H9 (cell line): ENCODE measurements around the gene ATP13A4. TPM values are rescaled to one million over a fixed set of nuclear protein-coding genes. Genes with fewer than 3 reads are reported as not detected.

ENCODE experiments used
- DNase-seq: peaks from one replicate; pipeline ENCODE4 v3.0.0-alpha.2; 2017
- H2AFZ ChIP-seq: one replicate; pipeline ENCODE4 v1.6.1; 2013; ENCODE audit warnings: mild to moderate bottlenecking, low read length, control low read depth, moderate library complexity
- H2AK5ac ChIP-seq: 2 replicates; pipeline ENCODE4 v1.6.1; 2013; ENCODE audit warnings: low read length, control low read depth, mixed read lengths; ENCODE audit not compliant: insufficient read length
- H2BK120ac ChIP-seq: one replicate; pipeline ENCODE4 v1.6.1; 2013; ENCODE audit warnings: low read depth, mild to moderate bottlenecking, low read length, control low read depth, inconsistent platforms; ENCODE audit not compliant: poor library complexity, severe bottlenecking
- H2BK12ac ChIP-seq: 2 replicates; pipeline ENCODE4 v1.6.1; 2013; ENCODE audit warnings: low read length, control low read depth, mixed read lengths, low read depth; ENCODE audit not compliant: insufficient read length
- H2BK15ac ChIP-seq: 2 replicates; pipeline ENCODE4 v1.6.1; 2013; ENCODE audit warnings: low read depth, low read length, control low read depth
- H2BK20ac ChIP-seq: one replicate; pipeline ENCODE4 v1.6.1; 2013; ENCODE audit warnings: low read depth, mild to moderate bottlenecking, low read length, control low read depth, inconsistent platforms; ENCODE audit not compliant: poor library complexity, severe bottlenecking
- H2BK5ac ChIP-seq: 2 replicates; pipeline ENCODE4 v1.6.1; 2013; ENCODE audit warnings: low read length, control low read depth, mixed read lengths; ENCODE audit not compliant: insufficient read length
- H3K14ac ChIP-seq: 2 replicates; pipeline ENCODE4 v1.6.1; 2013; ENCODE audit warnings: low read length, control low read depth; ENCODE audit not compliant: insufficient read depth
- H3K18ac ChIP-seq: 2 replicates; pipeline ENCODE4 v1.6.1; 2013; ENCODE audit warnings: low read depth, mild to moderate bottlenecking, mixed read lengths, low read length, control low read depth; ENCODE audit not compliant: insufficient read length
- H3K23ac ChIP-seq: 2 replicates; pipeline ENCODE4 v1.6.1; 2013; ENCODE audit warnings: low read length, control low read depth, mixed read lengths, low read depth; ENCODE audit not compliant: insufficient read length
- H3K23me2 ChIP-seq: 2 replicates; pipeline ENCODE4 v1.6.1; 2013; ENCODE audit warnings: low read depth, mild to moderate bottlenecking, mixed read lengths, low read length, control low read depth; ENCODE audit not compliant: insufficient read length, poor library complexity, severe bottlenecking
- H3K27ac ChIP-seq: 2 replicates; pipeline ENCODE4 v1.5.1; 2013; ENCODE audit warnings: low read length, control low read depth, mixed read lengths, low read depth; ENCODE audit not compliant: insufficient read length
- H3K27me3 ChIP-seq: 2 replicates; pipeline ENCODE4 v1.6.1; 2013; ENCODE audit warnings: low read length, control low read depth, inconsistent platforms; ENCODE audit not compliant: insufficient read depth
- H3K4ac ChIP-seq: 2 replicates; pipeline ENCODE4 v1.6.1; 2013; ENCODE audit warnings: low read depth, mild to moderate bottlenecking, control low read depth, inconsistent platforms, low read length, moderate library complexity
- H3K4me1 ChIP-seq: 2 replicates; pipeline ENCODE4 v1.6.1; 2013; ENCODE audit warnings: low read length, control low read depth, inconsistent platforms; ENCODE audit not compliant: insufficient read depth
- H3K4me2 ChIP-seq: 2 replicates; pipeline ENCODE4 v1.6.1; 2013; ENCODE audit warnings: low read length, control low read depth, mixed read lengths; ENCODE audit not compliant: insufficient read length, insufficient read depth
- H3K56ac ChIP-seq: 2 replicates; pipeline ENCODE4 v1.6.1; 2013; ENCODE audit warnings: low read depth, mild to moderate bottlenecking, mixed read lengths, low read length, control low read depth; ENCODE audit not compliant: insufficient read length
- H3K79me1 ChIP-seq: 2 replicates; pipeline ENCODE4 v1.6.1; 2013; ENCODE audit warnings: low read depth, mild to moderate bottlenecking, moderate library complexity, low read length, control low read depth, inconsistent platforms; ENCODE audit not compliant: insufficient read depth, poor library complexity, severe bottlenecking
- H3K79me2 ChIP-seq: 2 replicates; pipeline ENCODE4 v1.6.1; 2013; ENCODE audit warnings: low read length, control low read depth, inconsistent platforms; ENCODE audit not compliant: insufficient read depth
- H3K9ac ChIP-seq: 2 replicates; pipeline ENCODE4 v1.6.1; 2013; ENCODE audit warnings: low read length, control low read depth, mixed read lengths; ENCODE audit not compliant: insufficient read length; ENCODE audit errors: extremely low read depth
- H3K9me3 ChIP-seq: one replicate; pipeline ENCODE4 v1.6.1; 2013; ENCODE audit warnings: low read depth, low read length, inconsistent platforms; ENCODE audit not compliant: control insufficient read depth
- H3T11ph ChIP-seq: one replicate; pipeline ENCODE4 v1.6.1; 2013; ENCODE audit warnings: mild to moderate bottlenecking, low read length, control low read depth, inconsistent platforms
- H4K20me1 ChIP-seq: one replicate; pipeline ENCODE4 v1.6.1; 2013; ENCODE audit not compliant: control insufficient read depth, insufficient read length, insufficient read depth
- H4K5ac ChIP-seq: 2 replicates; pipeline ENCODE4 v1.6.1; 2013; ENCODE audit warnings: low read depth, mild to moderate bottlenecking, mixed read lengths, low read length, control low read depth; ENCODE audit not compliant: insufficient read length
- H4K8ac ChIP-seq: replicated peaks from 2 replicates; pipeline ENCODE4 v1.6.1; 2013; ENCODE audit warnings: low read length, control low read depth, mixed read lengths, low read depth; ENCODE audit not compliant: insufficient read length
- H4K91ac ChIP-seq: 2 replicates; pipeline ENCODE4 v1.6.1; 2013; ENCODE audit warnings: low read depth, mild to moderate bottlenecking, moderate library complexity, mixed read lengths, low read length, control low read depth; ENCODE audit not compliant: insufficient read length
- H3K27ac Mint-ChIP-seq, 3 experiments: 2 replicates in 2 of 3; 3 replicates in 1 of 3; pipeline ENCODE4 v1.8.0; 2020 to 2021; ENCODE audit warnings: mixed read lengths in 3 of 3, mild to moderate bottlenecking in 1 of 3, moderate library complexity in 1 of 3
- H3K27me3 Mint-ChIP-seq: 2 replicates; pipeline ENCODE4 v1.8.0; 2021; ENCODE audit warnings: low read depth, mild to moderate bottlenecking, moderate library complexity, mixed read lengths
- H3K36me3 Mint-ChIP-seq, 3 experiments: 2 replicates in 2 of 3; 3 replicates in 1 of 3; pipeline ENCODE4 v1.8.0; 2020 to 2021; ENCODE audit warnings: low read depth in 3 of 3, mixed read lengths in 3 of 3; ENCODE audit not compliant: insufficient read depth in 1 of 3
- H3K4me1 Mint-ChIP-seq, 2 experiments: 2 replicates each; pipeline ENCODE4 v1.8.0; 2020; ENCODE audit warnings: mixed read lengths in 2 of 2
- H3K4me3 Mint-ChIP-seq, 2 experiments: 2 replicates in 1 of 2; 3 replicates in 1 of 2; pipeline ENCODE4 v1.8.0; 2020 to 2021; ENCODE audit warnings: mild to moderate bottlenecking in 2 of 2, mixed read lengths in 2 of 2, moderate library complexity in 1 of 2
- H3K9me3 Mint-ChIP-seq, 2 experiments: 2 replicates in 1 of 2; 3 replicates in 1 of 2; pipeline ENCODE4 v1.8.0; 2020; ENCODE audit warnings: mild to moderate bottlenecking in 2 of 2, mixed read lengths in 2 of 2, moderate library complexity in 1 of 2
- WGBS: extraction: QIAGEN DNeasy Blood & Tissue Kit; methylation state at CpG from one replicate; pipeline ENCODE4 v1.1.7; 2013; ENCODE audit warnings: missing lambda C conversion rate, low lambda C conversion rate, mixed read lengths; ENCODE audit not compliant: insufficient read length; ENCODE audit errors: extremely low coverage; 5-methylcytosine and 5-hydroxymethylcytosine counted together
- total RNA-seq: library from RNA; stranded (reverse); gene quantifications from 2 replicates; pipeline ENCODE4 v1.2.1, GENCODE V29; 2021
- TF ChIP-seq, protein P1 (sequence below): fragments of 200-600 bp; sonication (generic); conservative IDR thresholded peaks from 3 replicates; pipeline ENCODE4 v1.8.0; 2021; ENCODE audit warnings: antibody characterized with exemption, mild to moderate bottlenecking

ATP13A4 gene
- total RNA-seq, 1 experiment from 2014 or later, result 0.13 TPM

DNA sequence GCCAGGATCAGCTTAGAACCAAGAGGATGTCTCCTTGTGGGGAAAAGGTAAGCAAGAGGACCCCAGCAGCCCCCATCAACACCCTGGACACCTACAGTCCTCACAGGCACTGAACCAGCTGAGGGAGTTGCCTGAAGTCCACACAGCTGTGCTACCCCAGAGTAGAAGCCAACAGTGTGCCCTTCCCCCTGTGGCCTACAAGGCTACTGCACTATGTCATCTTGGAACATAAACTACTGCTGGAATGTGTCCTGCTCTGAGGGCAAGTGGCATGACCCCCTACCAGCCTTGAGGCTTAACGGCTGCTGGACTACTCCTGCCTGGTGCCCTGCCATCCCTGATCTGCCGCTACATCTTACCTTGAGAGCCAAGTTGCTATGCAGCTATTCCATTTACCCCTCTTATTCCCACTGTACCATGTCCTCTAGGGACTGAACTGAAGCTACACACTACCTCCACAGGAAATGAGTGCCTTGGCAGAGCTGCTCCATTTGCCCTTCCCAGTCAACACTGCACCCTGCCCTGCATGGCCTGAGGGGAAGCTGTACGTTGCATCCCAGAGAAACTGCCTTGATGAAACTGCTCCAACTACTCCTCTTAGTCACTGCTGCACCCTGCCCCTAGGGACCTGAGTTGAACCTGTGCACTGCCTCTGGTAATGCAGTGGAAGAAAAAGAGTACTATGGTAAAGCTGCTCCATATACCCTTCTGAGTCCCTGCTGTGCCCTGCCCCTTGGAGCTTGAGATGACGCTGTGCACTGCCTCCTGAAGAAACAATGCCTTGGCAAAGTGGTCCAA, 135.9 kb downstream of the ATP13A4 start:
- Histone ChIP-seq H4K91ac (no peak overlapping the region), H3K4ac (no peak overlapping the region), H2BK12ac (no peak overlapping the region), H2AK5ac (no peak overlapping the region), H3K18ac (no peak overlapping the region), H2AFZ (no peak overlapping the region), H2BK20ac (no peak overlapping the region), H3K27me3 (no peaks in the 10 kb centered on the region), H3K79me1 (no peaks in the 10 kb centered on the region), H2BK5ac (no peak overlapping the region), H3K9me3 (no peaks in the 10 kb centered on the region), H4K20me1 (no peaks in the 10 kb centered on the region), H2BK120ac (no peak overlapping the region), H3T11ph (no peak overlapping the region), H3K56ac (no peak overlapping the region), H3K23ac (no peak overlapping the region), H3K14ac (no peak overlapping the region; the same call in 1 of the 2 replicates), H3K23me2 (no peaks in the 10 kb centered on the region), H3K4me1 (no peaks in the 10 kb centered on the region), H3K79me2 (no peaks in the 10 kb centered on the region), H2BK15ac (no peak overlapping the region), H3K27ac (no peak overlapping the region), H4K8ac (no peak overlapping the region), H3K4me2 (no peak overlapping the region), H4K5ac (no peak overlapping the region), H3K9ac (no peak overlapping the region)
- Mint-ChIP-seq H3K27me3 (peaks cover 4% of the 10 kb centered on the region), H3K9me3 (peaks cover 33 to 61% of the 10 kb centered on the region in 2 experiments), H3K4me3 (no peak overlapping the region), H3K4me1 (peaks cover 4 to 5% of the 10 kb centered on the region in 2 experiments; a peak in 2 of 4 replicates), H3K36me3 (peaks cover 17 to 50% (median 23%) of the 10 kb centered on the region in 3 experiments), H3K27ac (no peak overlapping the region; a peak in 1 of 7 replicates)
- no peak for DNase-seq
- WGBS, result no CpG with 5 or more reads among the region's 4 CpGs
- TF ChIP-seq, protein P1, sequence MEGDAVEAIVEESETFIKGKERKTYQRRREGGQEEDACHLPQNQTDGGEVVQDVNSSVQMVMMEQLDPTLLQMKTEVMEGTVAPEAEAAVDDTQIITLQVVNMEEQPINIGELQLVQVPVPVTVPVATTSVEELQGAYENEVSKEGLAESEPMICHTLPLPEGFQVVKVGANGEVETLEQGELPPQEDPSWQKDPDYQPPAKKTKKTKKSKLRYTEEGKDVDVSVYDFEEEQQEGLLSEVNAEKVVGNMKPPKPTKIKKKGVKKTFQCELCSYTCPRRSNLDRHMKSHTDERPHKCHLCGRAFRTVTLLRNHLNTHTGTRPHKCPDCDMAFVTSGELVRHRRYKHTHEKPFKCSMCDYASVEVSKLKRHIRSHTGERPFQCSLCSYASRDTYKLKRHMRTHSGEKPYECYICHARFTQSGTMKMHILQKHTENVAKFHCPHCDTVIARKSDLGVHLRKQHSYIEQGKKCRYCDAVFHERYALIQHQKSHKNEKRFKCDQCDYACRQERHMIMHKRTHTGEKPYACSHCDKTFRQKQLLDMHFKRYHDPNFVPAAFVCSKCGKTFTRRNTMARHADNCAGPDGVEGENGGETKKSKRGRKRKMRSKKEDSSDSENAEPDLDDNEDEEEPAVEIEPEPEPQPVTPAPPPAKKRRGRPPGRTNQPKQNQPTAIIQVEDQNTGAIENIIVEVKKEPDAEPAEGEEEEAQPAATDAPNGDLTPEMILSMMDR, result no peak
